Endothelial cell of hepatic sinusoid (primary cell): ENCODE results near the gene PLEKHG3.
"Not testable (repeated sequence)": the region's sequence is repeated elsewhere in the genome, so short reads cannot be mapped to it uniquely, and the experiment has no call there.

Experiments used
- in situ Hi-C: cut with HindIII; loops from 2 replicates; pipeline ENCODE4 v1.10.0; 2017; ENCODE audit warnings: low sequenced_read_pairs

The PLEKHG3 gene

DNA sequence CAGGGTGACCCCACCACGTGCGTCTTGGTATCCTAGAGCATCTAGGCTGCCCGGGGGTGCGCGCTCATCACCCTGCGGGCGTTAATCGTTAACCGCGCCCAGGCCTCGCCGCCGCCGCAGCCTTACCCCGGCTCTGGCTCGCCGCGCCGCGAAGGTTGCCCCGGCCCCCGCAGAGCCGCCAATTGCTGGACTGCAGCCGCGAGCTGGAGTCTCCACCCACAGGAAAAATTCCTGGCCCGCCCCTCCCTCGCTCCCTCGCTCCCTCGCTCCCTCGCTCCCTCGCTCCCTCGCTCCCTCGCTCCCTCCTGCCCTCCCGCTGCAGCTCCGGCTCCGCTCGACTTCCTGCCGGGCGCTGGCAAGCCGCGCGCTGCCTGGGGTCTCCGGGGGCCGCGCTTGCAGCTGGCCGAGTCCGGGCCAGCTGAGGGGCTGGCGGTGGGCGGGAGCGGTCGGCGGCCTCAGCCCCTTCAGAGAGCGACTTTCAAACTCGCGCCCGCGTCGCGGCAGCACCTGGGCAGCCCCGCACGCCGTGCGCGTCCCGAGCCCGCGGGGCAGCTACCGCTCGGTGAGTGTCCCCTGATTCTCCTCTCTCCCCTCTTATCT lies at the start of gene PLEKHG3:
PLEKHG3 (plus strand) TSS at position 282 of the 600 bp plus-strand sequence. CDS start 23,208 bp downstream, outside the sequence.
- in situ Hi-C loops = no loop called here

DNA sequence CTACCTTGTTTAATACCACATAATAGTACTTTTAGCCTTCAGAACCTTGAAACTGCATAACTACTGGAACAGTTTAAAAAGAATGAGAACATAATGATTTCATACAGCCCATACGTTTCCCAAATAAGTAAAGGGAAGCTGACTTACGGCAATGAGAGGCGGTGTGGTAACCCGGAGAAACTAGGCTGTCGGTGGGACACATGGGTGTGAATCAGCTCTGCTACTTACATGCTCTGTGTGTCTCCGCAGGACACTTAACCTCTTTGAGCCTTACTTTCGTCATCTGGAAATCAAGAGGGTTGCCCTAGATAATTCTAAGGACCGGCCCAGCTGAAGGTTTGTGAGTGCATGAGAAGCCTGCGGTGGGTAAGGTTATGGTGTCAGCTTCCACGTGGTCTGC lies 49.3 kb upstream of the PLEKHG3 start:
- in situ Hi-C loops = loop anchor here (5.0 kb wide), 1 partner anchor 57 kb away; no protein-coding TSS in a partner anchor

DNA sequence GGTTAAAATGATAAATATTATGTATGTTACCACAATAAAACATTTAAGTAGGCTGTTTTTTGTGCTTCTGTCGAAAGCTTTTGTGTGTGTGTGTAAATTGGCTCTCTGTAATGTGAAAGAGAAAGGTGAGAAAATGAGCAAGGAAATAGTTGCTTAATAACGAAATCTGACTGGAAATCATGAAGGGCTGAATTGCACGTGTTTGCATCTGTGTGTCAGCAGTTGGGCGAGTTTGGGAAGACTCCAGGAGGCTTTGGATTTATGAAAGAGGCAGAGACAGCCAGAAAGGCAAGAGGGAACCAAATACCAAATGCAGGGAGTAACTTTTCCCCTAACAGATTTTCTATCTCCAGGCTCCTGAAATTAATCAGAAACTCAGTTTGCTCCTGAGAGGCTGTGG lies 47.2 kb upstream of the PLEKHG3 start:
- in situ Hi-C loops = no loop called here

DNA sequence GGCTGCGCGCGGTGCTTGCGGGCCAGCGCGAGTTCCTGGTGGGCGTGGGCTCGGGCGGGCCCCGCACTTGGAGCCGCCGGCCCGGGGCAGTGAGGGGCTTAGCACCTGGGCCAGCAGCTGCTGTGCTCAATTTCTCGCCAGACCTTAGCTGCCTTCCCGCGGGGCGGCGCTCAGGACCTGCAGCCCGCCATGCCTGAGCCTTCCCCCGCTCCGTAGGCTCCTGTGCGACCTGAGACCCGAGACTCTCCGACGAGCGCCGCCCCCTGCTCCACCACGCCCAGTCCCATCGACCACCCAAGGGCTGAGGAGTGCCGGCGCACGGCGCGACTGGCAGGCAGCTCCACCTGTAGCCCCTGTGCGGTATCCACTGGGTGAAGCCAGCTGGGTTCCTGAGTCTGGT lies 46.0 kb upstream of the PLEKHG3 start:
- in situ Hi-C loops = no loop called here

GRCh38 chr14:64658700-64659264 lies 45.4 kb upstream of the PLEKHG3 start:
- in situ Hi-C loops = not testable (repeated sequence)

DNA sequence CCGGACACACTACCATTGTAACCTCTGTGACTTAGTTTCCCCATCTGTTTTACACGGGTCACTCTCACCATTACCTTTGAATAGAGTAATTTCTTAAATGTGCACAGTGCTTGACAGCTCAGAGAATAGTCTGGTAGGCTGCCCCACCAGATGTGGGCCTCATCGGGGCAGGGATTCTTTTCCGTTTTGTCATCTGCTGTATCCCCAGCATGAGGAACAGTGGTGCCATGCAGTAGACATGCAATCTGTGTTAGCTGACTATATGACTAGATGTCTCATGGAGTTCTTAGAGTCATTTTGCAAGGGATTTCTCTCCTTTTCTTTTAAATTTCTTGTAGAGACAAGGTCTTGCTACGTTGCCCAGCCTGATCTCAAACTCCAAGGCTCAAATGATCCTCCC lies 44.9 kb upstream of the PLEKHG3 start:
- in situ Hi-C loops = no loop called here

DNA sequence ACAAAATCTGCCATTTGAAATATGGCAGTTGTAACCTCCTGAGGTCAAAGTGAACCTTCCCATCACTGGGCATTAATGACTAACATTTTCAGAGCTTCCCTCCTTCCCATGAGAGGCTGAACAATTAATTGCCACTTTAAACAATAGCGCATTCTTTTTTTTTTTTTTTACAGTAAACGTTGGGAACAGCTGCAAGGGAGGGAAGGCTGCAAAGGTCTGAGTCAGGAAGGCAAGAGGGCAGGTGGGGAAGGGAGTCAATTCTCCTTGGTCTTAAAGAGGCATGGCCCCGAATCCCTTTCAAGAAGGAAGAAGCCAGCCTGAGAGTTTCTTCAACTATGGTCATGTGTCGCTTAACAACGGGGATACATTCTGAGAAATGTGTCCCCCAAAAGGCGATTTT lies 41.0 kb upstream of the PLEKHG3 start:
- in situ Hi-C loops = no loop called here

GRCh38 chr14:64671591-64671990 lies 32.6 kb upstream of the PLEKHG3 start:
- in situ Hi-C loops = no loop called here

DNA sequence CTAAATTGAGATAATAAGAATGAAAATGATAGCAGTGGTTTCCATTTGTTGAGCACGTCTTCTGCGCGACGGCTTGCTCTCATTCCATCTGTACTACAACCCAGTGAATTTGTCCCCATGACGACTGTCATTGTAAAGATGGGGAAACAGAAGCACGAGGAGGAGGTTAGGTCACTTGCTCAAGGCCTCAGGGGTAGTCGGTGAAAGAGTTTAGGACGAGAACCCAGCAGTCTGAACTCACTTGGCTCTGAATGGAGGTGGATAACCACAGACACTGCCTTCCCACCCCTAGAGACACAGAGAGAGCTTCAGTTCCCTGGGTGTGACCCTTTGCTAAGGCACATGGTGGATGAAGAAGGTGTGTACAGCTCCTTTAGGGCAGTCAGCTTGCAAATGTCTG lies 30.9 kb upstream of the PLEKHG3 start:
- in situ Hi-C loops = no loop called here

GRCh38 chr14:64673748-64674147 lies 30.5 kb upstream of the PLEKHG3 start:
- in situ Hi-C loops = no loop called here

GRCh38 chr14:64674829-64675228 lies 29.4 kb upstream of the PLEKHG3 start:
- in situ Hi-C loops = no loop called here

GRCh38 chr14:64675312-64675711 lies 28.9 kb upstream of the PLEKHG3 start:
- in situ Hi-C loops = no loop called here

DNA sequence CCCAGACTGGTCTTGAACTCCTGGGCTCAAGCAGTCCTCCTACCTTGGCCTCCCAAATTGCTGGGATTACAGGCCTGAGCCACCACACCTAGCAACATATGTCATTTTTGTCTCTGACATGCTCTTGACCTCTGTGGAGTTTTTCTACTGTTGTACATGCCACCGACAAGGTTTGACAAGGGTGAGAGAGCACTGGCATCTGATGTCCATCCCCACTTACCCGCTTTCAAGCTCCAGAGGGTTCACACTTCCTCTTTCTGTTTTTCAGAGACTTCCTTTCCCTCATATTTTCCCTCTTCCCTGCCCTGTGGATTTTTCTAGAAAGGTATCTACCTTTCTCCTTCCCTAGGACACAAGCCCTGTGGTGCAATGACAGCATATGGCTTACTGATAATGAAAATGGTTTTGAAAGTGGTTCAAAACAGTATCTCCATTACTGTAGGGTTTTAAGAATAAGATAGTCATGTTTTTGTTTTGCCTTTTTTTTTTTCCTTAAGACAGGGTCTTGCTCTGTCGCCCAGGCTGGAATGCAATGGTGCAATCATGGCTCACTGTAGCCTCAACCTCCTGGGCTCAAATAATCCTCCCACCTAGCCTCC lies 27.7 kb upstream of the PLEKHG3 start:
- in situ Hi-C loops = no loop called here

GRCh38 chr14:64680013-64680713 lies 24.1 kb upstream of the PLEKHG3 start:
- in situ Hi-C loops = no loop called here

DNA sequence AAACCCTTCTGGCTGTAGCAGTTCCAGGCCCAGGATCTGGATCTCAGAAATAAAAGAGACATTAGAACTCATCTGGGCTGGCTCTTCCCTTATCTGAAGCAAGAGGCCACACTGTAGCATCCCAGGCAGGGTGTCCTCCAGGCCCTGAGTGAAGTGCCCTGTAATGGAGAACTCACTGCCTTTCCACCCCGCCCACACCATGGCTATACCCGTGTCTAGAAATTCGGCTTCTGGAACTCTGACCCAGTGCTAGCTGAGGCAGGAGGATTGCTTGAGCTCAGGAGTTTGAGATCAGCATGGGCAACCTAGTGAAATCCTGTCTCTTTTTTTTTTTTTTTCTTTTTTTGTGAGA lies 23.5 kb upstream of the PLEKHG3 start:
- in situ Hi-C loops = no loop called here

GRCh38 chr14:64681796-64682710 lies 22.2 kb upstream of the PLEKHG3 start:
- in situ Hi-C loops = no loop called here

DNA sequence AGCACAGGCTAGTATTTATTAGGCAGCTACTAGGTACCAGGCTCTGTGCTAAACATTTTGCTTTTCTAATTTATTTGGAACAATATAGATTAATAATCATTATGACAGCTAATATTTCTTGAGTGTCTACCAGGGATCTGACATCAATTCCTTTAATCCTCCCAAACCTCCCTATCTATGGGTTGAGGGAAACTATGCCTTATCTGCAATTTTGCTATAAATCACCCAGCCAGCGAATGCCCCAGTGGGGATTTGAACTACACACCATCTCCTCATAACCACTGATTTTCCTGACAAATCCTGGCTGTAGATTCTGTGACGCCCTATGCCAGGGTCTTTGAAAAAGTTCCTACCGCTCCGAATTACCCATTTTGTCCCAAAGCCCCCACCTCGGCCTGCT lies 21.4 kb upstream of the PLEKHG3 start:
- in situ Hi-C loops = no loop called here

- in situ Hi-C loops = no loop called here
Measured at GRCh38 chr14:64683264-64683663, 21.0 kb upstream of the PLEKHG3 start.

- in situ Hi-C loops = no loop called here
Measured at GRCh38 chr14:64684091-64684490, 20.1 kb upstream of the PLEKHG3 start.

DNA sequence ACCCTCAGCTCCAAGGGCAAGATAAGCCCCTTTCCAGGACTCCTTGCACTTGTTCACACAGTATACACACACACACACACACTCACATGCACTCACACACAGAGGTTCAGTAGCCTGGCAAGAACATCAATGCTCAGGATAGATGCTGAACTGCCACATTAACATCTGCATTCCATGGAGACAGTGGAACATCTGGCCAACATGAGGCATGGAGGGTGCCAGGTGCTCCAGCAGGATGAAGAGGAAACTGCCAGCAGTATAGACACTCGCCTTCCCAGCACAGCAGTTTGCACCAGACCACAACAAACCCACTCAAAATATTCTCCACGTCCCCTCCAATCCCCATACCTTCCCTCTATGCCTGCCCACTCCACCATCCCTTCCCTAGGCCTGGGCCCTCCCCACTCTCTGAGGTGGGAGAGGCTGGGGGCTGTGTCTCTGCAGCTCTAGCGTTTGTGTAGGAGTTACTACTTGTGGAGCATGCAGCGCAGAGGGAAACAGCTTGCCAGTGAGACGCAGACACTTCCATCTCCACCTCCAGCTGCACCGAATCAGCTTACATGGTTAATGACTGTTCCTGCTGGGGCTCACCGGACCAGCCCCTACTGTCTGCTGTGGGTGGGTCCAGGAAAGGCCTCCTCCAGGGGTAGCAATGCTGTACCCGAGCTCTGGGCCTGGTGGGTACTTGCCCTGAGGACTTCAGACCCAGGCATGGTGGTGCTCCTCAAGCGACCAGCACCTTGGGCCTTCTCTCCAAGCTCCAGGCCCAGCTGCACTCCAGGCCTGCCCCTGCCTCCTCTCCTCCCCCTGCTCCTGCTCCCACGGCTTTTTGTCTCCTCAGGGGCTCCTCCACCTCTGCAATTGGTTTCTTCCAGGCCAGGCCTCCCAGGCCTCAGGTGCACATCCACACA lies 18.6 kb upstream of the PLEKHG3 start:
- in situ Hi-C loops = no loop called here
